ENCODE data around the gene KRTAP5-6.

The KRTAP5-6 gene, protein sequence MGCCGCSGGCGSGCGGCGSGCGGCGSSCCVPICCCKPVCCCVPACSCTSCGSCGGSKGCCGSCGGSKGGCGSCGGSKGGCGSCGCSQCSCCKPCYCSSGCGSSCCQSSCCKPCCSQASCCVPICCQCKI

GRCh38 chr11:1696608-1697570 is at the start of gene KRTAP5-6:
Gene KRTAP5-6 (plus strand): TSS chr11:1697195. CDS start chr11:1697246, 51 bp downstream.
- no peak for DNase-seq

DNA sequence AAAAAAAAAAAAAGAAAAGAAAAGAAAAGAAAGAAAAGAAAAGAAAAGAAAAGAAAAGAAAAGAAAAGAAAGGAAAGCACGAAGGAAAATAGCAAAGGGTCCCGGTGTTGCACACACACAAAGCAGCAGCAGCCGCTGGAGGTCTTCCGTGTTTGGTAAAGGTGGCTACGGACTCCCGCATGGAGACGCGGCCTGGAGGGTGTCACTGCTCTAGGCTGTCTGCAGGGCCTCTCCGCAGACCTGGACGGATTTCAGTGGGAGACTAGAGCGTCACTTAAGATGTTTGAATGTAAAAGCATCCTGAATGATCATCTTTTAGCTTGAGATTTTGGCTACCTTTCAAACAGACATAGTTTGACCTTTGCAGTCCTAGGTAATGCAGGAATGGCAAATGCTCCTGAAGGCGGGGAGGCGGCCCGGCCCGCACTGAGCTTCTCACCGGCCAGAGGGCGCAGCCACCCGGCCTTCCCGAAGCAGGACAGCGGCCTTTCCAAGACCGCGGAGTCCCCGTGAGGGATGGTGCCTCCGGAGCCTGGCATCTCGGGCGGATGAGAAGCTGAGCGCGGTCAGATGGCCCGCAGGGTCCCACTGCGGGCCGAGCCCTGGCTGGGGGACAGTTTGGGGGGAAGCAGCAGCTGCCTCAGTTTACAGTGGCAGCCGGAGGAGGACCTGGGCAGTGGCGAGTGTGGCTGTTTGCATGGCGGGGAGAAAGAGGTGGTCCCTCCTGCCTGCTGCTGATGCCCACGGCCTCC is 48.9 kb upstream of the KRTAP5-6 start:
- no peak for DNase-seq

DNA sequence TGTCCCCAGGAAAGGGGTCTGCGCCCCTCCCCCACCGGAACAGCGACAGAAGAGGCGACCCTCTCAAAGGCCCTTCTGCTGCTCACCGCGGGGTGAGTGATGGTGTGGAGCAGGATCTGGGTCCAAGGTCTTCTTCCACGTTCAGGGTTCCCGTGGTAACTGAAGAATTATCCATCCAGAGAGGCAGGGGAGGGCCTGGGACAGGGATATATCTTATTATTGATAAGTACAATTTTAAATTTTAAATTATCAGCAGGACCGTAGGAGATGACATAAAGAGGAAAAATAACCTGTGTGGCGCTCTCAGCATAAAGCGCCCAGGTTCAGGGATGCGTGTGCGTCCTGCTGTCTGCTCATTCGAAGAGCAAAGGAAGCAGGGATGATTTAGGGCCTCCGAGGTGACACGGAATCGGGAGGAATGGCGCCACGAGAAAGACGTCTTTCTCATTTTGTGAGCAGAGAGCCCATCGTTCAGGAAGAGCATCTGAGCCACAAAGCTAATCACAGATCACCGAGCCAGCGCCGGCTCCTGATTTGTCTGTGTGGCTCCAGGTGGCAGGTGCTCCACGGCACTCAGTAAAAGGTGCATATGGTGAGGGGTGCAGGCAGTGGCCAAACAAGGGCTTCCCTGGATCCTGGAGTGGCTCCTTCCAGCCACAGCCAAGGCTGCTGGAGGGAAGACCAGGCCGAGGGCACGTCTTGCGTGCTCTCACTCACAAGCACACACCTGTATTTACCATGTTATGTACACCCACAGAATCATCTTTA is 48.2 kb upstream of the KRTAP5-6 start:
- no peak for DNase-seq

DNA sequence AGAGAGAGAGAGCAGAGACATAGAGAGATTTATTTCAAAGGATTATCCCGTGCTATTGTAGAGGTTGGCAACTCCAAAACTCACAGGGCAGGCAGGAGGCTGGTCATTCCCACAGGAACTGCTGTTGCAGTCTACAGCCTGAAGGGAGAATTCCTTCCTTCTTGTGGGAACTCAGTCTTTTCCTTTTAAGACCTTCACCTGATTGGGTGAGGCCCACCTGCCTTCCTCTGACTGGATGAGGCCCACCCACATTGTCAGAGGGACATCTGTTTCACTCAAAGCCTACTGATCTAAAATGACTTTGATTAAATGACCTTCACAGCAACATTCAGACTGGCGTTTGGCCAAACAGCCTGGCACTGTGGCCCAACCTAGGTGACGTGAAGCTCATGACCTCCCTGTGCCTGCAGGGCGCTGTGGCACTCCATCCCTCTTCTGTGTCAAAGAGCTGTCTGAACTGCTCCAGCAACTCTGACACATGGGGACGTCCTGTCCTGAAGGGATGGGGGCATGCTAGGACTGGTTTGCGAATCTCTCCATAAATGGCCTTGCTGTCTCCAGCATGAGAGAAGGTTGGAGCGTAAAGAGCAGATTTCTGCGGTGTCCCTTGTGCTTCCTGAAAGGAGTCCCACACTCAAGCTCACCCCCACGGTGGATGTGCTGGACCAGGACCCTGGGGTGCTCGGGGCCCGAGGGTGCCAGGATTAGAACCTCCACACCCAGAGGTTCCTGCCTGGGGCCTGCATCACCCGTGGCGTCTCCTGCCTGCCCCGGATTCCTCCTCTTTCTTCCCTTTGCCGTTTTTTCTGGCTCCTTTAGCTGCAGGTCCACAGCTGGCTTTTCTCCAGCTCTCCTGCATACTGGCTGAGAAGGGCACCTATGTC is 46.7 kb upstream of the KRTAP5-6 start:
- DNase-seq, result no peak

- no peak for DNase-seq
These were observed 46.1 kb upstream of the KRTAP5-6 start for GRCh38 chr11:1650918-1651262.

DNA sequence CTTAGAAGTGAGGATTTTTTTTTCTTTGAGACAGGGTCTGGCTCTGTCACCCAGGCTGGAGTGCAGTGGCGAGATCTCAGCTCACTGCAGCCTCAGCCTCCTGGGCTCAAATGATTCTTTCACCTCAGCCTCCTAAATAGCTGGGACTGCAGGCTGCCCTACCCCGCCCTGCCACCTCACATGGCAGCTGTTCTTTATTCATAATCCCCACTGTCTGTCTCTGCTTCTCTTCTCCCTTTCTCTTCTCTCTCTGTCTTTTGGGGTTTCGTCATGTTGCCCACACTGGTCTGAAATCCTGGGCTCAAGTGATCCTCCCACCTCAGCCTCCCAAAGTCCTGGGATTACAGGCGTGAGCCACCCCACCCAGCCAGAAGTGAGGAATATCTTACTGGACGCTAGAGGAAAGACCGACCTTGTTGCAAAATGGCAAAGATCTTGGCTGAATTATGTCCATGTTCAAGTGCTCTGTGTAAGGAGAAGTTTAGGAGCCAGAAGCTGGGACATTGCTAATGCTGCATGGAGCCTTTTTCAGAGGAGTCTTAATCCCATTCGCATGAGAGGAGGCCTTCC is 45.5 kb upstream of the KRTAP5-6 start:
- DNase-seq, result no peak

DNA sequence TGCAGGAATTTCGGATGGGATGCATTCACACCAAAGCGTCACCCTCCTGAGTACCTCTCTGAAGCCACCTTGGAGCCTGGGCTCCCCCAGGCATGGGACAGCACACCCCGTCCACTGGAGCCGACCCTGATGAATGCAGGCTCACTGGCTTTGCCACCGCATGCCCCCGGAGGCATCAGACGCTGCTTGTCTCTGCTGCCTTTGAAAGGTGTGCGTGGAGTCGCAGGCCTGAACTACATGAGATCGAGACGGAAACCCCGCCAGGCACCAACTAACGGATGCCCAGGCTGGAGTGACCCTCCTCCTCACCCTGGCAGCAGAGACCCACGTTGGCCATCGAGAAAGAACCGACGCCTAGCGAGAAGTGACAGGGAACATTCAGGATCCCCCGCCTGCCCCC is 45.0 kb upstream of the KRTAP5-6 start:
- no peak for DNase-seq

- no peak for DNase-seq
These were observed 44.6 kb upstream of the KRTAP5-6 start for GRCh38 chr11:1652442-1652770.

DNA sequence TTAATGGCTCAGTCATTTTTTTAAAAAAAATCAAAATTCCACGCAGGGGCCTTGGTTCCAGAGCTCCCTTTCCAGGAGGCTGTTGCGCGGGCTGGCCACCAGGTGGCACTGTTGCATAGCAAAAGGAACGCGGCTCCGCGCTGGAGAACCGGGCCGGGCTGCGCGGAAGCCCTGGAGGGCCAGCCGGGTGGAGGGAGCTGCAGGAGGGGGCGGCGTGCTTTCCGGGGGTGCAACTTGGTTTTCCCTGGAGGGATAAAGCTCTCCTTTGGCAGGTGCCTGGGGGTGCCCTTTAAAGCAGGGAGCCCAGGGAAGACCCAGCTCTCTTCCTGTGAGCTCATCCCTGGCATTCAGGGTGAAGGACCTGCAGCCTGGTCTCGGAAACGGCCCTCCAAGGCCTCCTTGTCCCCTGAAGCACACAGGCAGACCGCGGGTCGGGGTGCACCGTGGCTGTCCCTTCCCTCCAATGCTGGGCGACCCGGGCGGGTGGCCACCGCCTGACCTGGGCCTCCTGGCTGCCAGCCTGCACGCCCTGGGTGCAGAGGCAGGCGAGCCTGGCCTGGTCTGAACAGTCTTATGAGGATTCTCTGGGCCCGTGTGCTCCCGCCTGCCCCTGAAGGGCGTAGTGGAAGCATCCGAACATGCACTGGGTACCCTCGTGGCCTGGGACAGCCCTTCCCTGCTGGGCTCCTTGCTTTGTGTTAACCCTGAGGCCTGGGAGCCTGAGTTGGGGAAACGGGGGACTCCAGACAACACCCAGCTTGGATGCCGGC is 44.0 kb upstream of the KRTAP5-6 start:
- DNase-seq, result peak; percentile 89

DNA sequence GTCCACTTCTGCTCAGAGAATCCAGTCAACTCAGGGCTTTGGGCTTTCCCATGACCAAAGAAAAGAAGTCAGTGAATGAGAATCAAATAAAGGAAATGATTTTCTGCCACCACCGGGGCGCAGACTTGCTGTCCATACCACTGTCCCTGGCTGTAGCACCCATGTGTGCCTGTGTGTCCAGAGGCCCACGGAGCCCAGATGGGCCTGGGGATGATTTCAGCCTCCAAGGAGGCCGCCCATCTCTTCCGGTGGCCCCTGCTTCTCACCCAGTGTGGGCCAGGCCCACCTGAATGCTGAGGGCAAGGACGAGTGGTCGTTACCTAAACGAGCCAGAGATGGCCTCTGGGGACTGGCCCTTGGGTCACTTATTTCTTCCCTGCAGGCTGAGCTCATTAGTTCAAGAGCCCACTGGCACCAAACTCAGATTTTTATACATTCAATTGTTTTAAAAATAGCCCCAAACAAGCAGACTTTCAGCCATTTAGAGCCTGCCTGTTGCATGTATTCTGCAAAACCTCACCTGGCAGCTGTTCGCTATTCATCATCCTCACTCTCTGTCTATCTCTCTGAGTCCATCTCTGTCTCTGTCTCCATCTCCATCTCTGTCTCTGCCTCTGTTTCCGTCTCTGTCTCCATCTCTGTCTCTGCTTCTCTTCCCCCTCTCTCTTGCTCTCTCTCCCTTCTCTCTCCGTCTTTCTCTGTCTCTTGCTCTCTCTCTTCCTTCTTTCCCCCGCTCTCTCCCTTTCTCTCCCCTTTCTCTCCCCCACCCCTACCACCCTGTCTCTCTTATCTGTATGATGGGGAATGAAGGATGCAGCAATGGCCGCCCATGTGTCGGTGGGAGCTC is 43.2 kb upstream of the KRTAP5-6 start:
- DNase-seq, result no peak

DNA sequence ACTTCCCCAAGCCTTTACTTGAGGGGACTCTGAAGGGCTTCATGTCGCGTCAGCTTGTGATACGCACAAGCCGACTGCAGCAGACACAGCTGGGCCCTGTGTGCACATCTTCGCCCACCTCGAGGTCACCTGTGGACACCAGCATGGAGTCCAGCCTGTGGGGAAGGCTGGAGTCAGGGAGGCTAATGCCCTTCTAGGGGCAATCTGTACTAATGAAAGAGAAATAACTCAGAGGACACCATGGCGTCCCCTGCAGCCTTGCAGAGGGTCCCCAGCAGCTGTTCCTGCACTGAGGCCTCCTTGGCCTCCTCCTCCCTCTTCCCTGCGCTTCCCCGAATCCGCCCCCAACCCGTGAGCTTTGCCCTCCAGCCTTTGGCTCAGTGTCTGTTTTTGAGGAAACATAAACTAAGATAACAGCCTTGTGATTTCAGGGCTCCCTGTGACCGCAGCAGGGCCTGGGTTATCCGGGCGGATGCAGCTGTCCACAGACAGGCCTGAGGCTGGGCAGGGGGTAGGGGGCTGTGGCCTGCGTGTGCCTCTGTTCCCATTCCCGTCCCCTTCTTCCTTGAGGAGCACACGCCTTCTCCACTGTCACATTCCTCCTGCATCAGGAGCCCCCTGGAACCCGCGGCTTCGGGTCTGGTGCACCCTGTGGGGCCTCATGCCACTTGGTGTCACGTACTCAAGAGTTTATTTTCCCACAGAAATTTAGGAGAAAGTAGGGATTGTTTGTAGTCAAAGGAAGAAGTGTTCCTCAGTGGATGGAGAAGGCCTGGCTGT is 42.4 kb upstream of the KRTAP5-6 start:
- DNase-seq, result no peak

GRCh38 chr11:1655168-1656060 is 41.6 kb upstream of the KRTAP5-6 start:
- DNase-seq, result no peak

DNA sequence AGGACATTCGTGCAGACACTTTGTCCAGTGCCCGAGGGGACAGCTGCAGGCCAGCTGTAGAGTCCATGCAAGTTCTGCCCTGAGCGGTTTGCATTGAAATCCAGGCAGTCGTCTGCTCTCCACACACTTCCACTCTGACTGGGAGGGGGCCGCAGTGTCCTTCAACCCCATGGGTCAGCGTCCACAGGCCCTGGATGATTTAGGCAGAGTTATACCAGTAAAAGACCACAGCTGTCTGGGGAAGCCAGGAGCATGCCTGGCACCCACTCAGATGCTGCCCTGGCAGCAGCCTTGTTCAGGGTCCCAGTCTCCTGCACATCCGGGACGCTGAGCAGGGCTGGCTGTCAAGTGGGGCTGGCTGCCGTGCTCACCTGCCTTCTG is 40.9 kb upstream of the KRTAP5-6 start:
- no peak for DNase-seq

DNA sequence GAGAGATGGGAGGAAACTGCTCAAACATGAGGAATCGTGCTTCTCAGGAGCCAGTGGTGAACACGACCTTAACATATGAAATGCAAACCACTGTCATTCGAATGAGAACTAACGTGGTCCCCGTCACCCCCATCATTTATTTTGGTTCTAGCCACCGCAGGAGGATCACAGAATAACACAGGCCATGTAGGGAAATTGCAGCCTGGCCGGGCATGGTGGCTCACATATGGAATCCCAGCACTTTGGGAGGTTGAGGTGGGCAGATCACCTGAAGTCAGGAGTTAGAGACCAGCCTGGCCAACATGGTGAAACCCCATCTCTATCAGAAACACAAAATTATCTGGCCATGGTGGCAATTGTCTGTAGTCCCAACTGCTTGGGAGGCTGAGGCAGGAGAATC is 40.3 kb upstream of the KRTAP5-6 start:
- no peak for DNase-seq

DNA sequence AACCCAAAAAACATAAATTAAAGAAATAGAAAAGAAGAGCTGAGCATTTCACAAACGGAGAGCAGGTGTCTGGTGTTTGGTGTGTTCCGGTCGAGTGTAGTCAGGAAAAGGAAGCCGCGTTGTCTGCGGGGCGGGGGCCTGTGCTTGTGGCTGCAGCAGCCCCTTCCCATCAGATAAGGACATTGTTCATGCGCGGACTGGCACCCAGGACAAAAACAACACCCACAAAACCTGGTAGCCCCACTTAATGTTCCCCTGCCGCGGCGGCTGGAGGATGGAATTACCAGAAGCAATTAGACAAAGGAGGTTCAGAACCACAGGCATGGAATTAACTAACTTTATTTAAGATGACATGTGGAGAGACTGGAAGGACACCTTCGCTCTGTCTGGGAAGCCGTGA is 37.5 kb upstream of the KRTAP5-6 start:
- DNase-seq, result no peak

DNA sequence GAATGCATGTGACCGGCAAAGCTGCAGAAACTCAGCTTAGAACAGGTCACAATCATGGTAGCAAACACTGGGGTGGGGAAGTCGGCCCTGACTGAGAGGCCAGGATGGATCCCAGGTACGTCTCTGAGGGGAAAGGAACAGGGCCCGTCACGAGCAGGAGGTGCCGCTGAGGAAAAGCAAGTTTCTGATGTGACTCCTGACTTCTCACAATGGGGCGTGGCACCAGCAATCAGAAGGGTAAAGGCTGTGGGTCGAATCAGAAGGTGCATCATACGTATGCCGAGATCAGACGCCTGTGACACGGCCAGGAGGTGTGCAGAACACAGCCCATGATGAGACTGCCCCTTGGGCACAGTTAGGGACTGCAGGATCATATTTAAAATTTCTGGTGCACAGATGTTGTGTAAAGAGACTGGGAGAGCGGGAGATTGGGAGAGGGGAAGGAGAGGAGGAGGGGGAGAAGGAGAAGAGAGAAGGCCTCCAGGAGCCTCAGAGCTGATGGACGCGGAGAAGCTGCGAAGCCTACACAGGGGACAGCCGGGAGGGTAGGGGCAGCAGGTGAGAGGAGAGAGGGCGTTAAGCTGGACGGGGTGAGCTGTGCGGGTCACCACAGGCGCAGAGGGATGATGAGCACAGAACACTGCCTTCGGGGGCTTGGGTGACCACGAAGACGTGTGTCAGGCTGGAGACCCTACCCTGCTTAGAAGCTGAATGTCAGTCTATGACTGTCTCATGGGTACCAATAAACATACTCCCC is 36.7 kb upstream of the KRTAP5-6 start:
- DNase-seq, result no peak

Measured in retina (tissue), 1 donor.